NCI-H1417 treated with DMSO at 0.1 percent for 48 hours (cell line): ENCODE measurements around the gene QPCT.
A peak's percentile ranks its signal among the peaks of the same experiment; 100 is the strongest.
"Not testable (repeated sequence)": the region's sequence is repeated elsewhere in the genome, so short reads cannot be mapped to it uniquely, and the experiment has no call there.

ENCODE experiments used
- DNase-seq: peaks from one replicate; lab custom pipeline; 2025; lab: John Stamatoyannopoulos, UW

The QPCT gene

GRCh38 chr2:37344453-37345361, at the start of gene QPCT:
QPCT (plus strand) TSS chr2:37344630; CDS start chr2:37344732, 102 bp downstream.
- DNase-seq = no peak

DNA sequence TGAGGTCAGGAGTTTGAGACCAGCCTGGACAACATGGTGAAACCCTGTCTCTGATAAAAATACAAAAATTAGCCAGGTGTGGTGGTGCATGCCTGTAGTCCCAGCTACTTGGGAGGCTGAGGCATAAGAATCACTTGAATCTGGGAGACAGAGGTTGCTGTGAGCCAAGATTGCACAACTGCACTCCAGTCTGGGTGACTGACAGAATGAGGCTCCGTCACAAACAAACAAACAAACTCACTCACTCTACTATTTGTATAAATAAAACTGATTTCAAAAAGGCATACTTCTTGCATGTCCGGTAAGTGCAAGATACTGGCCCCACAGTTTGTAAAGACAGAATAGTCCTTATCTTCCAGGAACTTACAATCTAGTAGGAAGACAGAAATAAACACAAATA, 49.6 kb upstream of the QPCT start:
- DNase-seq = not testable (repeated sequence)

DNA sequence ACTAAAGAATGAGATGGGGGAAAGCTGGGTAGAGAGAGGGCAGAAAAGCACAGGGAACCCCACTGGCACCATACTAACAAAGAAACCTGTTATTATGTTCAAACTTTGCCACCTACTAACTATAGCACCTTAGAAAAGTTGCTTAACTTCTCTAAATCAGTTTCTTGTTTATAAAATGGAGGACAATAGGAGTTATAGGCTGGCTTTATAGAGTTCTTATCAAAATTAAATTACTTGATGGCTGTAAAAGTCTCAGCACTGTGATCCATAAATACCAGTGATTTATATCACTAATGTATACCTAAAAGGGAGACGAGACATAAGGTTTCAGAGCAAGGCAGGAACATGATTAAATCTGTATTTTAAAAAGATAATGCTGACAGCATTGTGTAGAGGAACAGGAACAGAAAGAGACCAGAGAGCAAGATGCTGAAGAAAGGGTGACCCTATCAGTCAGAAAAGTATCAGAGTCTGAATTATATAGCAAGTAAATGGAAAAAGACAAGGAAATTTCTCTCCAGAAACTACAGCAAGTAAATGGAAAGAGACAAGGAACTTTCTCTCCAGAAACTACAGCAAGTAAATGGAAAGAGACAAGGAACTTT, 48.9 kb upstream of the QPCT start:
- DNase-seq = no peak

GRCh38 chr2:37297632-37298031, 46.8 kb upstream of the QPCT start:
- no peak for DNase-seq

GRCh38 chr2:37300146-37300545, 44.3 kb upstream of the QPCT start:
- no peak for DNase-seq

GRCh38 chr2:37300578-37300977, 43.9 kb upstream of the QPCT start:
- no peak for DNase-seq

- DNase-seq = no peak
Observed at GRCh38 chr2:37301408-37301807, 43.0 kb upstream of the QPCT start.

DNA sequence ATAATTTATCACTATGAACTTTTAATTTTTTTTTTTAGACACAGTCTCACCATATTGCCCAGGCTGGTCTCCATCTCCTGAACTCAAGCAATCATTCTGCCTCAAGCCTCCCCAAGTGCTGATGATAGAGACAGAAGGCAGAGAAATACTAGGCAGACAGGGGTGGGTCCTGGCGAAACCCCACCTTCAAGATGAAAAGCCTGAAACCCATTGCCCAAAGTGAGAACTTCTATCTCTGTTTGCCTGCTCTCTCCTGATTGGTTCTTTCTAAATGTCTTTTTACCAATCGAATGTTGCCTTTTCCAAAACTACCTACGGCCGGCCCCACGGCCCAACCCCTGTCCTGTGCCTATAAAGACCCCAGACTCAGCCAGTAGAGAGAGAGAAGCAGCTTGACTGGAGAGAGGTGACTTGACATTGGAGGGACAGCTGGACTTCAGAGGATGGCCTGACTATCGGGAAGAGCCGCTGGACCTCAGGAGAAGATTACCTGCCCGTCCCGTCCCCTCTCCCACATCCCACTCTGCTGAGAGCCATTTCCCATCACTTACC, 41.7 kb upstream of the QPCT start:
- no peak for DNase-seq

DNA sequence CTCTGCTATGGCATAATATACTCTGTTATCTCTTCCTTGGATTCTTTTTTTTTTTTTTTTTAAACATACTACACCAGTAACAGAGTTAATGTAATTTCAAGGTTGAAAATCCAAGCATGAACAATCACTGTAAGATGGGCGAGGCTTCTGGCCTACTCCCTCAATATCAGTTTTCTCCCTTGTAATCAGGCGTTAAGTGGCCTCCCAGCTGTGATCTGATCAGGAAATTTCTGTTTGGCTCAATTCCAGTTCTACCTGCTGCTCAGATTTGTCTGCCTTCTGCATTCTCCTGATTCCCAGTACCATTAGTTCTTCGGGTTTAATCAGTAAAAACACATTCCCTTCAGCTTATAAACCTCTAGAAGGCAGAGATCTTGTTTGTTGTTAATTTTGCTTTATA, 38.4 kb upstream of the QPCT start:
- DNase-seq = peak; percentile 22

GRCh38 chr2:37307500-37307899, 36.9 kb upstream of the QPCT start:
- DNase-seq = no peak

DNA sequence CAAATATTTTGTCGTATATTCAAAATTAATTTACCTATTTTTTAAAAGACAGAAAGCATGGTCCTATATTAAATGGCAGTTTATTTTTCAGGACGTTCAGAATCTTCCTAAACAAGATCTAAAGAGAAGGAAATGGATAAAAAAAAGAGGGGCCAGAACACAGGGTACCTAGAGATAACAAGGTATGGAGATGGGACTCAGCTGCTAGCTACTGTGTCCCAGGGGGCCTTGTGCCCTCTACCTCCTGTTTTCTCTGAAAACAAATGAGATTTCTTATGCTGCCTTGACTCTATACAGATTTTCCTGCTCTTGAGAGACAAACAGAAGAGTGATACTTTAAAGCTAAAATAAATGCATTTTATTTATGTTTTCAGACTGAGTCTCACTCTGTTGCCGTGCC, 29.1 kb upstream of the QPCT start:
- DNase-seq = no peak

GRCh38 chr2:37316181-37316580, 28.2 kb upstream of the QPCT start:
- no peak for DNase-seq

GRCh38 chr2:37317746-37318145, 26.7 kb upstream of the QPCT start:
- no peak for DNase-seq

GRCh38 chr2:37318401-37318800, 26.0 kb upstream of the QPCT start:
- DNase-seq = no peak

DNA sequence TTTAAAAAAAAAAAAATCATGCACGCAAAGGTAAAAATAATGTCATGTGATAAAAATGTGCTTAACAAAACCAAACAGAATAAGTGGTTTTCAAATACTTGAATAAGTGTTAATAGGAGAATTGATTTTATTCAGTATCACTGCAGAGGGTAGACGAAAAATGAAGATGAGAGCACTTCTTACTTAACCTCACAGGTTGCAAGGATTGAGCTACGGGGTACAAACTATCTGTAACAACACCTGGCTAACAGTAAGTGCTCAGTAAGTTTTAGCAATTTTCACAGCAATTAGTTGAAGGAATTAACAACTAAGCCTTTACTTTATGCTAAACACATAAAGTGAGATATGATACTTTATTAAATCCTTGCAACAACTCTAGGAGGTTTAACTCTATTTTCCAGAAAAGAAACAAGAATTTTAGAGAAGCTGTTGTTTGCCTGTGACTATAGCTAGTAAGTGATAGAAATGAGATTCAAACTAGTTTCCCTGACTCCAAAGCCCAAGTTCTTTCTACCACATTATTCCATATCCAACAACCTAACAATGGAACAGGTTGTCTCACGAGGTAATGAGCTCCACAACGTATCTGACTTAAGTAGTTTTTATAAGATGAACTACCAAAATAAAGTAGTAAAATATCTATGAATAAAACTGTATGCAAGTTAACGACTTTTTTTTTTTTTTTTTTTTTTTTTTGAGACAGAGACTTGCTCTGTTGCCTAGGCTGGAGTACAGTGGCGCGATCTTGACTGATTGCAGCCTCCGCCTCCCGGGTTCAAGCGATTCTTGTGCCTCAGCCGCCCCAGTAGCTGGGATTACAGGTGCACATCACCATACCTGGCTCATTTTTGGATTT, 24.4 kb upstream of the QPCT start:
- DNase-seq = no peak

DNA sequence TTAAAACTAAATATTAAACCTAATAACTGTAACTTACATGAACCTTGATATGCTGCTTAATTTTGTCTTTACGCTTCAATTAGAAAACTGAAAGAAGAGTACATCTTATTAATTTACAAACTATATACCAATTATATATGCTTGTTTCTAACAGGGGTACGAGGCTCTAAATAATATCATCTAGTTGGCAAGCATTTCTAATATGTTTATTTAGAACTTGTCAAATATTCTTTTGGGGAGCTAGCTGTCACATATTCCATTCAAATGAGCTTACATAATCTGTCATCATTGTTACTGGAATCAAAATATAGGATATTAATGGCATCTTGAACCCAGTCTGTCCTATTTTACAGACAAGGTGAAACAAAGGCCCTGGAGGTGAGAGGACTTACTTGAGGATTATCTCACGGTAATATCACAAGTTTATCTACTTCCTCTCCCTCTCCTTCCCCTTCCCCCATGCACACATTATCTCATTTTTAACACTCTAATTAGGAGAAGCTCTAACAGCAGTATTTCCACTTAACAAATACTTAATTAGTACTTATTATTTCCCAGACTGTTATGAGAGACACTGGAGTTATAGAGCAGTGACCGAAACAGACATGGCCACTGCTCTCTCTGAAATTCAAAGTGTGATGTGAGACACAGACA, 23.3 kb upstream of the QPCT start:
- no peak for DNase-seq

- DNase-seq = no peak
Observed at GRCh38 chr2:37322368-37322767, 22.1 kb upstream of the QPCT start.

DNA sequence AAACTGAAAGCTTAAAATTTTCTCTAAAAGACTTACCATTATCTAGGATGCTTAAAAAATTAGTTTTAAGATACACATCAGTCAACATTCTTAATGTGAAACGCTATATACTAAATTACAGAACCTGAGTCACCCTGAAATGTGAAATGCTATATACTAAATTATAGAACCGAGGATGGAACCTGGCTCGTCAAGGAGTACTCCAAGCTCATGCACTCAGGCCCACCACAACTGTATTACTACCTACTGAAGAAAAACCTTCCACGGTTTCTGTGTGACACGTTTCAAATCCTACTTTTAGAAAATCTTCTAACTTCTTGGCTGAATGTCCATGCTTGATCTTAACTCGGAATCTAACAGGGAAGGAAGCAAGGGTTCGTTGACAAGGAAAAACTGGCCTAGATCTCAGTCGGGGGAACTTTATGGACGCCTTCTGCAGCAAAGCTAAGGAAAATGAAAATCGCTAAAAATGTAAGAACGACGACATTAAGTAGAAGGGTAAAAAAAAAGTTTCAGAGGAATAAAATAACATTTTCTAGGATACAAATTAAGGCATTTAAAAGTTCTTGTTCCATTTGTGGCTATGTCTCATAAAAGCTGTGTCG, 21.2 kb upstream of the QPCT start:
- no peak for DNase-seq

DNA sequence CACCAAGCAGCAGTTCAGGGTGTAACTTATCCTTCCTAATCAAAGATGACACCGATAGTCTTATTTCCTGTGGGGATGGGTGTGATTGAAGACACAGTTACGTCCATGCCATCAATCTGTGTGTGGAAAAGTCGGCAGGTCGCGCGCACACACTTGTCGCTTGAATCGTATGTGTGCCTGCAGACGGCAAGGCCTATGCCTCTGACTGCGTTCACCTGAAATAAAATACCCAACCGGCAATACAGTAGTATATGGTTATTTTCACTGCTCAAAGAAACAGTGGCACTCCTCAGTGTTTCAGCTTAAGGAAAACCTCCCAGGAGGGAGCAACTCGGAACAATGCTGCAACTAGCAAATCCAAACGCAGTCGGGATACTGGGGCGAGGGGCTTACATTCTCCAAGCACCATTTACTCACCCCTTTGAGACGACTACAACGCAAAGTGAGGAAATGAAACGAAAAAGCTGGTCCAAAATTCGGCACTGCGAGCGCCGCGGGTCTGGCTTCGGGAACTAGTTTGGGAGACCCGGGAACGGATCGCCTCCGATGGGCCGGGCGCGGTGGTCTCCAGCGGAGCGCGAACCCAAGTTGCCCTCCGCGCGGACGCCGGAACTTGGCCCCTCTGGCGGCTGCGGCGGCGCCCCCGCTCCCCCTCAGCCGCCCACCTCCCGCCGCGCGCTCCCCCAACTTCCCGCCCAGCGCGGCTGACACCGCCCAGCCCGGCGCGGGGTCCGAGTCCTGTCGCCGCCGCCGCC, 20.5 kb upstream of the QPCT start:
- DNase-seq = no peak

DNA sequence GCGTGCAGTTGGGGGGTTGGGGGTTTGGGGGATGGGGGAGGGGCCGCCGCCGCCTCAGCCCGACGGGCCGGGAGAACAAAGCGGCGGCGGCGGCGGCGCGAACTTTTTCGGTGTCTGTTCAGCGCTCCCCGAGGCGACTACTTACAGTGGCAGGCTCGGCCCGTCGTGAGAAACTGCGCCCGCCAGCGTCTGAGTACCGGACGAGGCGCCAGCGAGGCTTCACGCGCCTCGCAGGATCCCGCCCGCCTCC, 20.0 kb upstream of the QPCT start:
- DNase-seq = no peak
